ENCODE results near the gene P2RY13. TPM values are rescaled to one million over a fixed set of nuclear protein-coding genes. Genes with fewer than 3 reads are reported as not detected.

Gene P2RY13
- total and polyA plus RNA-seq, 5 donors from 2014 or later = 0.13 TPM; not detected in 4

DNA sequence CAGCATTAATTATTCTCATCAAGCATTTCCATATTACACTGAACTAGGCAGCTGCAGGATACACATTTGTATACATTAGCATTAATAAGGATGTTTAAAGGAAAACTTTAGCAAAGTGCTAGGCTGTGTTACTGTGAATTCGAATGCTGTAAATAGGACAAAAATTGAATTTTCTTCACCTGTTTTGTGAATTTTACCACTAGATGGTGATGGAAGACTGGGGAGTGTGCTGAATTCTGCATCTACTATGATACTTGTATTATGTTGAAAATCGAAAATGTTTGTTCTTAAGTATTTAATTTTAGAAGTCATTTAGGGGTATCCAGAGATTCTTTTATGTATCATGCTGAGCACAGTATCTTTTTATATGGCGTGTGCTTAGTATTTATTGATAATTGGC lies 38.7 kb downstream of the P2RY13 start:
- Histone ChIP-seq H3K36me3 (ENCODE audit: control insufficient read depth, insufficient read depth, low read length) (no peaks in the 10 kb centered on the region), H3K27ac (ENCODE audit: insufficient read depth, low read length, poor library complexity, severe bottlenecking) (no peak overlapping the region), H3K4me1 (ENCODE audit: control insufficient read depth, insufficient read depth, low read length, poor library complexity, severe bottlenecking) (no peaks in the 10 kb centered on the region), H3K9me3 (ENCODE audit: control insufficient read depth in 2 of 2, low read length in 2 of 2) (no peaks in the 10 kb centered on the region), H3K27me3 (ENCODE audit: control insufficient read depth, insufficient read depth, low read length) (peaks cover 11% of the 10 kb centered on the region), H3K4me3 (ENCODE audit: low read depth, low read length) (no peak overlapping the region)
- H3K9me3 Mint-ChIP-seq = no peaks in the 10 kb centered on the region
- H3K27me3 Mint-ChIP-seq = peaks cover 19% of the 10 kb centered on the region
- H3K27ac Mint-ChIP-seq = no peak overlapping the region
- DNase-seq = no peak
- ATAC-seq (ENCODE audit: low read depth in 2 of 2) = no peak
- no peaks in the 10 kb centered on the region for H3K4me1 Mint-ChIP-seq
- H3K4me3 Mint-ChIP-seq = no peak overlapping the region
- H3K36me3 Mint-ChIP-seq = no peaks in the 10 kb centered on the region

DNA sequence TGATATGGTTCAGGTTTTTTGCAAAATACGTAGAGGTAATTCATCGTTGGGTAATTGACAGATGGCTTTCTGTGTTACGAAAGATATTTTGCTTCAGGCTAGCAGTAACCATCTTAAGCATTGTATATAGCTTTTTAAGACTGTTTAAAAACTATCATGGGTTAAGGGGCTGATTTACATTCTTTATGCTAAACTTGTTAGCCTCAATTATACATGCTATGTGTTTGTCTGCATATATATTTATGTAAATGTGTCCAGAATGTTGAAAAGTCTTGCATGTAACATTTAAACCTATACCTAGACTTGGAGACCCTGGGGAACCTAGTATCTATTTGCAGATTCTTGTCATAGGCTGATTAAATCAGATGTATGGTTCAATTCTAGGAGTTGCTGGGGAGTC lies 39.9 kb downstream of the P2RY13 start:
- Histone ChIP-seq H3K9me3 (ENCODE audit: control insufficient read depth in 2 of 2, low read length in 2 of 2) (no peaks in the 10 kb centered on the region), H3K27ac (ENCODE audit: insufficient read depth, low read length, poor library complexity, severe bottlenecking) (no peak overlapping the region), H3K36me3 (ENCODE audit: control insufficient read depth, insufficient read depth, low read length) (no peaks in the 10 kb centered on the region), H3K4me3 (ENCODE audit: low read depth, low read length) (no peak overlapping the region), H3K4me1 (ENCODE audit: control insufficient read depth, insufficient read depth, low read length, poor library complexity, severe bottlenecking) (no peaks in the 10 kb centered on the region), H3K27me3 (ENCODE audit: control insufficient read depth, insufficient read depth, low read length) (peaks cover 6% of the 10 kb centered on the region)
- H3K4me3 Mint-ChIP-seq = no peak overlapping the region
- no peak for ATAC-seq (ENCODE audit: low read depth in 2 of 2)
- peaks cover 19% of the 10 kb centered on the region for H3K27me3 Mint-ChIP-seq
- H3K36me3 Mint-ChIP-seq = no peaks in the 10 kb centered on the region
- H3K4me1 Mint-ChIP-seq = no peaks in the 10 kb centered on the region
- no peak overlapping the region for H3K27ac Mint-ChIP-seq
- H3K9me3 Mint-ChIP-seq = no peaks in the 10 kb centered on the region
- DNase-seq = no peak

DNA sequence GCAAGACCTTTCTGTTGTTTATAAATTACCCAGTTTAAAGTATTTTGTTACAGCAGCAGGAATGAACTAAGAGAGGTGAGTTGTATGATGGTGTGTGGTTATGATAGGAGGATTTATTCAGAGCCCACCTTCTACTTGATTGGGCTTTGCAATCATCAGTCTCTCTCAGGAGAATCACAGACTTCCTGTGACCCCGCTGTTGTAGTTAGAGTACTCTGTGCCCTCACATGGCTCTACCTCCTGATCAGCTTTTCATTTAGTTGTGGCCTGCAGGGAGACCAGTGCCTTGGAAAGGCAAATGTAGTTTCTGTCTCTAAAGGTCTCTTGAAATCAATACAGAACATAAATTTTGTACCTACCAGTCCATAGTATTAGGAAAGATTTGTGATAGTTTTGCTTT lies 43.4 kb downstream of the P2RY13 start:
- H3K4me3 Mint-ChIP-seq = no peak overlapping the region
- Histone ChIP-seq H3K27ac (ENCODE audit: insufficient read depth, low read length, poor library complexity, severe bottlenecking) (no peak overlapping the region), H3K4me1 (ENCODE audit: control insufficient read depth, insufficient read depth, low read length, poor library complexity, severe bottlenecking) (no peaks in the 10 kb centered on the region), H3K27me3 (ENCODE audit: control insufficient read depth, insufficient read depth, low read length) (peaks cover 4% of the 10 kb centered on the region), H3K36me3 (ENCODE audit: control insufficient read depth, insufficient read depth, low read length) (no peaks in the 10 kb centered on the region), H3K4me3 (ENCODE audit: low read depth, low read length) (no peak overlapping the region), H3K9me3 (ENCODE audit: control insufficient read depth in 2 of 2, low read length in 2 of 2) (no peaks in the 10 kb centered on the region)
- H3K9me3 Mint-ChIP-seq = no peaks in the 10 kb centered on the region
- ATAC-seq (ENCODE audit: low read depth in 2 of 2) = no peak
- no peak overlapping the region for H3K27ac Mint-ChIP-seq
- H3K4me1 Mint-ChIP-seq = no peaks in the 10 kb centered on the region
- DNase-seq = no peak
- no peaks in the 10 kb centered on the region for H3K36me3 Mint-ChIP-seq
- H3K27me3 Mint-ChIP-seq = peaks cover 15% of the 10 kb centered on the region

DNA sequence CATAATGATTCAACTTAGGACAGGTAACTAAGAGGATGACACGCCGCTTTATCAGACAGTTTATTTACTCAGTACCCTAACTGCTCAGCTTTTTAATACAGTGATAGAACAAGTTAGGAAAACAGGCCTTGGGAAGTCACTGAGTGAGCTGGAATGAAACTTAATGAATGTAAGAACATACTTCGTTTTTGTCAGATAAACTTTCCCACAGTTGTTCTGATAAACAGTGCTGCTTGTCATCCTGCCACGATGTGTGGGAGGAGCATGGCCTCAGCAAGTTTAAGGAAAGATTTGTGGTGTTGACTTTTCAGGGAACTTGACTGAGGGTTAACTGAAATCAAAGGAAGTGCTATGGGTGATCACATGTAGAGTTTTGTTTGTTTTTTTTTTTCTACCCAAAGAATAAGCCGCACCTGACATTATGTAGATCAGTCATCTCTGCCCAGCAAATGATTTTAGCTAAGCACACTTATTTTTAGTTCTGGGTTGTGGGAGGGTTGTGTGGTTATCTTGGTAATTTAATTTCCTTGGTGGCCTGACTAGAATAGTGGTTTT lies 45.4 kb downstream of the P2RY13 start:
- Histone ChIP-seq H3K27me3 (ENCODE audit: control insufficient read depth, insufficient read depth, low read length) (peaks cover 2% of the 10 kb centered on the region), H3K27ac (ENCODE audit: insufficient read depth, low read length, poor library complexity, severe bottlenecking) (no peak overlapping the region), H3K4me3 (ENCODE audit: low read depth, low read length) (no peak overlapping the region), H3K36me3 (ENCODE audit: control insufficient read depth, insufficient read depth, low read length) (no peaks in the 10 kb centered on the region), H3K4me1 (ENCODE audit: control insufficient read depth, insufficient read depth, low read length, poor library complexity, severe bottlenecking) (no peaks in the 10 kb centered on the region), H3K9me3 (ENCODE audit: control insufficient read depth in 2 of 2, low read length in 2 of 2) (no peaks in the 10 kb centered on the region)
- Mint-ChIP-seq H3K27ac (peak overlapping the region in 1 of 3 donors; percentile 58), H3K27me3 (peaks cover 14% of the 10 kb centered on the region), H3K4me3 (no peak overlapping the region), H3K4me1 (peaks cover 0 to under 1% (median 0%) of the 10 kb centered on the region in 4 donors), H3K9me3 (no peaks in the 10 kb centered on the region), H3K36me3 (no peaks in the 10 kb centered on the region)
- ATAC-seq (ENCODE audit: low read depth in 2 of 2) = no peak
- DNase-seq = peak in 1 of 3 donors; percentile 53

- no peak overlapping the region for H3K27ac ChIP-seq (ENCODE audit: insufficient read depth, low read length, poor library complexity, severe bottlenecking)
- Mint-ChIP-seq H3K4me1 (peaks cover 0 to 5% (median 1%) of the 10 kb centered on the region in 4 donors), H3K27ac (no peak overlapping the region), H3K9me3 (no peaks in the 10 kb centered on the region), H3K27me3 (peaks cover 10% of the 10 kb centered on the region), H3K36me3 (no peaks in the 10 kb centered on the region), H3K4me3 (no peak overlapping the region)
- H3K9me3 ChIP-seq (ENCODE audit: control insufficient read depth in 2 of 2, low read length in 2 of 2) = no peaks in the 10 kb centered on the region
- DNase-seq (no peak), ATAC-seq (ENCODE audit: low read depth in 2 of 2) (no peak)
- H3K27me3 ChIP-seq (ENCODE audit: control insufficient read depth, insufficient read depth, low read length) = peaks cover 2% of the 10 kb centered on the region
- H3K36me3 ChIP-seq (ENCODE audit: control insufficient read depth, insufficient read depth, low read length) = no peaks in the 10 kb centered on the region
- H3K4me3 ChIP-seq (ENCODE audit: low read depth, low read length) = no peak overlapping the region
- no peaks in the 10 kb centered on the region for H3K4me1 ChIP-seq (ENCODE audit: control insufficient read depth, insufficient read depth, low read length, poor library complexity, severe bottlenecking)
Observed at GRCh38 chr3:151283387-151283786, 46.0 kb downstream of the P2RY13 start.

DNA sequence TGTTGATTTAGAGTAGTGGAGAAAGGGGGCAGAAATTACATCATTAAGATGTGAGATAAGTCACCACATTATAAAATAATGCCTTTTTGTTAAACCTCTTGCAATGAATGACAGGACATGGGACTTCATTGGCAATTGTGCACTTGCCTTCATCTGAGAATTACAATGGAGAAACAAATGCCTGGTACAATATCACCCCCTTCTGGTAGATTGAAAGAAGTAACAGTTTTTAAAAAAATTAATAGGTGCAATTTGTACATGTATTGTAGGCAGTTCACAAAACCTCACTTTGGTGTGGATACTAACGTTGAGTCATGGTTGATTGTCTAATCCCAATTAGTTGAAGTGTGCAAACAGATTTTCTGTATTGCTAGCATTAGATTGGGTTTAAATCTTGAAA lies 46.4 kb downstream of the P2RY13 start:
- H3K9me3 Mint-ChIP-seq = no peaks in the 10 kb centered on the region
- H3K4me1 Mint-ChIP-seq = peaks cover 0 to 8% (median 2%) of the 10 kb centered on the region in 4 donors
- H3K9me3 ChIP-seq (ENCODE audit: control insufficient read depth in 2 of 2, low read length in 2 of 2) = no peaks in the 10 kb centered on the region
- peaks cover 2% of the 10 kb centered on the region for H3K27me3 ChIP-seq (ENCODE audit: control insufficient read depth, insufficient read depth, low read length)
- no peaks in the 10 kb centered on the region for H3K4me1 ChIP-seq (ENCODE audit: control insufficient read depth, insufficient read depth, low read length, poor library complexity, severe bottlenecking)
- no peak overlapping the region for H3K27ac Mint-ChIP-seq
- H3K27me3 Mint-ChIP-seq = peaks cover 10% of the 10 kb centered on the region
- no peaks in the 10 kb centered on the region for H3K36me3 Mint-ChIP-seq
- no peak overlapping the region for H3K4me3 ChIP-seq (ENCODE audit: low read depth, low read length)
- ATAC-seq (ENCODE audit: low read depth in 2 of 2) = peak; percentile 43 to 49
- H3K4me3 Mint-ChIP-seq = no peak overlapping the region
- DNase-seq = peak in 2 of 3 donors; percentile 64 to 79
- no peak overlapping the region for H3K27ac ChIP-seq (ENCODE audit: insufficient read depth, low read length, poor library complexity, severe bottlenecking)
- H3K36me3 ChIP-seq (ENCODE audit: control insufficient read depth, insufficient read depth, low read length) = no peaks in the 10 kb centered on the region

- no peak overlapping the region for H3K27ac Mint-ChIP-seq
- ATAC-seq (ENCODE audit: low read depth in 2 of 2) = no peak
- no peak for DNase-seq
- Histone ChIP-seq H3K4me3 (ENCODE audit: low read depth, low read length) (no peak overlapping the region), H3K36me3 (ENCODE audit: control insufficient read depth, insufficient read depth, low read length) (no peaks in the 10 kb centered on the region), H3K4me1 (ENCODE audit: control insufficient read depth, insufficient read depth, low read length, poor library complexity, severe bottlenecking) (peaks cover 2% of the 10 kb centered on the region), H3K27me3 (ENCODE audit: control insufficient read depth, insufficient read depth, low read length) (peaks cover 2% of the 10 kb centered on the region), H3K9me3 (ENCODE audit: control insufficient read depth in 2 of 2, low read length in 2 of 2) (no peaks in the 10 kb centered on the region), H3K27ac (ENCODE audit: insufficient read depth, low read length, poor library complexity, severe bottlenecking) (no peak overlapping the region)
- peaks cover 6% of the 10 kb centered on the region for H3K27me3 Mint-ChIP-seq
- no peak overlapping the region for H3K4me3 Mint-ChIP-seq
- H3K36me3 Mint-ChIP-seq = no peaks in the 10 kb centered on the region
- peaks cover 0 to 10% (median 3%) of the 10 kb centered on the region in 4 donors for H3K4me1 Mint-ChIP-seq
- no peaks in the 10 kb centered on the region for H3K9me3 Mint-ChIP-seq
Observed at GRCh38 chr3:151281671-151282324, 47.6 kb downstream of the P2RY13 start.

DNA sequence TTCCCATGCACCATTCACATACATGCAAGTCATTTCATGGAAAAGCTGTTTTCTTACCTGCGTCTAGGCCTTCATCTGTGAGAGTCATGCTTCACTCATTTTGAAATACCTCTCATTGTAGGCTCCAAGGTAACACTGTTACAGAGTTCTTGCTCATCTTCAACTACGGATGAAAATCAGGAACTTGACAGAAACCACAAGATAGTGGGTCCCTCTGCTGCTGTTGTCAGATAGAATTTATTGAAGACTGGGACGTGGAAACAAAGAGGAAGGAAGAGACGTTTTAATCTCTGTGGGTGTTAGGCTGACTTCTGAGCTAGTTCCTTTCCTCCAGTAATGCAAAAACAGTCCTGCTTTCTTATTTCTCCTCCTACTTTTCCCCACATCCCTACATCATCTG lies 51.1 kb downstream of the P2RY13 start, which contains the start of gene P2RY14:
P2RY14 (minus strand) TSS at position 313 of the 400 bp plus-strand sequence. CDS start 64,226 bp downstream, outside the sequence.
- peaks cover 6% of the 10 kb centered on the region for H3K4me1 ChIP-seq (ENCODE audit: control insufficient read depth, insufficient read depth, low read length, poor library complexity, severe bottlenecking)
- H3K4me3 Mint-ChIP-seq = no peak within 1 kb of the TSS
- no peaks in the 10 kb centered on the region for H3K9me3 ChIP-seq (ENCODE audit: control insufficient read depth in 2 of 2, low read length in 2 of 2)
- DNase-seq = no peak
- H3K36me3 ChIP-seq (ENCODE audit: control insufficient read depth, insufficient read depth, low read length) = no peaks in the 10 kb centered on the region
- H3K27me3 Mint-ChIP-seq = no peaks in the 10 kb centered on the region
- peak within 1 kb of the TSS; percentile 4 to 73 (median 12) for H3K27ac Mint-ChIP-seq
- no peak within 1 kb of the TSS for H3K27ac ChIP-seq (ENCODE audit: insufficient read depth, low read length, poor library complexity, severe bottlenecking)
- H3K36me3 Mint-ChIP-seq = no peaks in the 10 kb centered on the region
- H3K4me3 ChIP-seq (ENCODE audit: low read depth, low read length) = peak within 1 kb of the TSS; percentile 54
- peaks cover 0 to 1% (median 0%) of the 10 kb centered on the region in 7 donors for H3K9me3 Mint-ChIP-seq
- peaks cover 0 to 19% (median 11%) of the 10 kb centered on the region in 4 donors for H3K4me1 Mint-ChIP-seq
- H3K27me3 ChIP-seq (ENCODE audit: control insufficient read depth, insufficient read depth, low read length) = no peaks in the 10 kb centered on the region
- ATAC-seq (ENCODE audit: low read depth in 2 of 2) = no peak
